Ishikawa (cell line): ENCODE measurements around the gene SLC7A10.

Experiments
- CEBPB ChIP-seq: IDR thresholded peaks from 2 replicates; pipeline ENCODE4 v1.6.1; 2012
- CREB1 ChIP-seq: IDR thresholded peaks from 2 replicates; pipeline ENCODE4 v1.6.1; 2012; ENCODE audit warnings: low read depth
- EGR1 ChIP-seq: IDR thresholded peaks from 2 replicates; pipeline ENCODE4 v1.6.1; 2012
- EP300 ChIP-seq: IDR thresholded peaks from 2 replicates; pipeline ENCODE4 v1.6.1; 2012; ENCODE audit warnings: borderline replicate concordance
- FOXM1 ChIP-seq: IDR thresholded peaks from 2 replicates; pipeline ENCODE4 v1.6.1; 2012; ENCODE audit warnings: low read depth, borderline replicate concordance
- NFIC ChIP-seq: IDR thresholded peaks from 2 replicates; pipeline ENCODE4 v1.6.1; 2012
- TAF1 ChIP-seq: IDR thresholded peaks from 2 replicates; pipeline ENCODE4 v1.6.1; 2012; ENCODE audit warnings: low read depth, mild to moderate bottlenecking
- TCF12 ChIP-seq: IDR thresholded peaks from 2 replicates; pipeline ENCODE4 v1.6.1; 2012; ENCODE audit warnings: low read depth
- TEAD4 ChIP-seq: IDR thresholded peaks from 2 replicates; pipeline ENCODE4 v1.6.1; 2012
- YY1 ChIP-seq: IDR thresholded peaks from 2 replicates; pipeline ENCODE4 v1.6.1; 2012; ENCODE audit warnings: low read depth
- ZBTB7A ChIP-seq: IDR thresholded peaks from 2 replicates; pipeline ENCODE4 v1.6.1; 2012; ENCODE audit warnings: low read depth
- TF ChIP-seq, protein P1 (sequence below): IDR thresholded peaks from 2 replicates; pipeline ENCODE4 v1.6.1; 2012
- TF ChIP-seq, protein P2 (sequence below): IDR thresholded peaks from 2 replicates; pipeline ENCODE4 v1.6.1; 2012
- TF ChIP-seq, protein P3 (sequence below): IDR thresholded peaks from 2 replicates; pipeline ENCODE4 v1.6.1; 2012; ENCODE audit warnings: low read depth, mild to moderate bottlenecking

Gene SLC7A10

DNA sequence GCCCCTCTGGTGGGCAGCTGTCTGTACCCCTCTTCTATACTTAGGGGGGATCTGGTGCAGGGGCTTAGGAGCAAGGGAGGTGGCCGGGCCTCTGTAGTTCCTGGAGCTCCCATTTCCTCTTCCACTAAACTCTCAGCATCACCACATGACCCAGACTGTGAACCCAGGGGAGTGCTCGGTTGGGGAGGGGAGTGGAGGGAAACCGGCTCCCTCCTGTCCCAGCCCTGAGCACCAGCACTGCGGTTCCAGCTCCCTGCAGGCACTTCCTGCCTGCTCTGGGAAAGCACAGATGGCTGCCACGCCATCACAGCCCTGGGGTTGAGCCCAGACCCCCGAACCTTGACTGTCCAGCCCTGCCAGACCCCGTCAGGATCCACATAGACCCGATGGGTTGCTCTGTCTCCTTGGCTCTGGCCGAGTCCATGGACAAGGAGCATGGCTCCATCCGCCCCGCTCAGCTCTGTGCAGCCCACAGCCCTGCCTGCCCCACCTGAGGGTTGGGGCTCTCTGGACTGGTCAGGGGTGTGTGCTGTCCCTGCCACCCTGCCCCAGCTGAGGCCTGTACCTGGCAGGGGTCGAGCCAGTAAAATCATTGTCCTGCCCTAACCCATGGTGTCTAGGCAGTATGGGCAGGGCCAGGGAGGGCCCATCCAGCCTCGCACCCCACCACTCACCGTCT lies 36.0 kb upstream of the SLC7A10 start:
- TF ChIP-seq ZBTB7A (no peak), EGR1 (no peak), FOXM1 (no peak), EP300 (no peak), TEAD4 (no peak), CEBPB (no peak), TAF1 (no peak), NFIC (no peak), CREB1 (no peak)
- TF ChIP-seq, protein P1, sequence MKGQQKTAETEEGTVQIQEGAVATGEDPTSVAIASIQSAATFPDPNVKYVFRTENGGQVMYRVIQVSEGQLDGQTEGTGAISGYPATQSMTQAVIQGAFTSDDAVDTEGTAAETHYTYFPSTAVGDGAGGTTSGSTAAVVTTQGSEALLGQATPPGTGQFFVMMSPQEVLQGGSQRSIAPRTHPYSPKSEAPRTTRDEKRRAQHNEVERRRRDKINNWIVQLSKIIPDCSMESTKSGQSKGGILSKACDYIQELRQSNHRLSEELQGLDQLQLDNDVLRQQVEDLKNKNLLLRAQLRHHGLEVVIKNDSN, result no peak
- TF ChIP-seq, protein P2, sequence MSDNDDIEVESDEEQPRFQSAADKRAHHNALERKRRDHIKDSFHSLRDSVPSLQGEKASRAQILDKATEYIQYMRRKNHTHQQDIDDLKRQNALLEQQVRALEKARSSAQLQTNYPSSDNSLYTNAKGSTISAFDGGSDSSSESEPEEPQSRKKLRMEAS, result no peak
- TF ChIP-seq, protein P3, sequence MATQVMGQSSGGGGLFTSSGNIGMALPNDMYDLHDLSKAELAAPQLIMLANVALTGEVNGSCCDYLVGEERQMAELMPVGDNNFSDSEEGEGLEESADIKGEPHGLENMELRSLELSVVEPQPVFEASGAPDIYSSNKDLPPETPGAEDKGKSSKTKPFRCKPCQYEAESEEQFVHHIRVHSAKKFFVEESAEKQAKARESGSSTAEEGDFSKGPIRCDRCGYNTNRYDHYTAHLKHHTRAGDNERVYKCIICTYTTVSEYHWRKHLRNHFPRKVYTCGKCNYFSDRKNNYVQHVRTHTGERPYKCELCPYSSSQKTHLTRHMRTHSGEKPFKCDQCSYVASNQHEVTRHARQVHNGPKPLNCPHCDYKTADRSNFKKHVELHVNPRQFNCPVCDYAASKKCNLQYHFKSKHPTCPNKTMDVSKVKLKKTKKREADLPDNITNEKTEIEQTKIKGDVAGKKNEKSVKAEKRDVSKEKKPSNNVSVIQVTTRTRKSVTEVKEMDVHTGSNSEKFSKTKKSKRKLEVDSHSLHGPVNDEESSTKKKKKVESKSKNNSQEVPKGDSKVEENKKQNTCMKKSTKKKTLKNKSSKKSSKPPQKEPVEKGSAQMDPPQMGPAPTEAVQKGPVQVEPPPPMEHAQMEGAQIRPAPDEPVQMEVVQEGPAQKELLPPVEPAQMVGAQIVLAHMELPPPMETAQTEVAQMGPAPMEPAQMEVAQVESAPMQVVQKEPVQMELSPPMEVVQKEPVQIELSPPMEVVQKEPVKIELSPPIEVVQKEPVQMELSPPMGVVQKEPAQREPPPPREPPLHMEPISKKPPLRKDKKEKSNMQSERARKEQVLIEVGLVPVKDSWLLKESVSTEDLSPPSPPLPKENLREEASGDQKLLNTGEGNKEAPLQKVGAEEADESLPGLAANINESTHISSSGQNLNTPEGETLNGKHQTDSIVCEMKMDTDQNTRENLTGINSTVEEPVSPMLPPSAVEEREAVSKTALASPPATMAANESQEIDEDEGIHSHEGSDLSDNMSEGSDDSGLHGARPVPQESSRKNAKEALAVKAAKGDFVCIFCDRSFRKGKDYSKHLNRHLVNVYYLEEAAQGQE, result no peak

GRCh38 chr19:33260628-33261418 lies 35.2 kb upstream of the SLC7A10 start:
- TF ChIP-seq TEAD4 (no peak), TCF12 (no peak), CREB1 (no peak), EGR1 (no peak), YY1 (no peak), TAF1 (no peak), NFIC (no peak), ZBTB7A (no peak), EP300 (no peak)
- TF ChIP-seq, protein P1, result no peak
- TF ChIP-seq, protein P3, result no peak
- TF ChIP-seq, protein P2, result no peak

GRCh38 chr19:33259539-33259938 lies 33.9 kb upstream of the SLC7A10 start:
- TF ChIP-seq FOXM1, result no peak
- no peak for TF ChIP-seq TCF12
- no peak for TF ChIP-seq CEBPB
- TF ChIP-seq EGR1, result no peak
- TF ChIP-seq CREB1, result no peak
- TF ChIP-seq YY1, result no peak
- TF ChIP-seq, protein P3, result no peak

GRCh38 chr19:33257828-33258227 lies 32.2 kb upstream of the SLC7A10 start:
- TF ChIP-seq EGR1 (no peak), TCF12 (no peak), TAF1 (no peak), ZBTB7A (no peak)
- TF ChIP-seq, protein P3, result no peak
- TF ChIP-seq, protein P2, result no peak
- TF ChIP-seq, protein P1, result no peak
